Coronary artery (tissue), 2 donors: ENCODE measurements around the gene SERPINB12.

Experiments
- DNase-seq: peaks from one replicate; pipeline ENCODE4 v3.0.0-alpha.2; 2017; ENCODE audit warnings: low spot score
- H3K27ac ChIP-seq, 2 donors: fragments of 200-600 bp; sonication (generic); one replicate each; pipeline ENCODE4 v1.5.1; 2016 to 2019
- H3K4me3 ChIP-seq: fragments of 200-600 bp; sonication (generic); 2 replicates; pipeline ENCODE4 v1.5.1; 2016; ENCODE audit warnings: mild to moderate bottlenecking, moderate library complexity
- CTCF ChIP-seq: fragments of 200-600 bp; sonication (generic); IDR thresholded peaks from one replicate; pipeline ENCODE4 v1.5.1; 2019; ENCODE audit warnings: antibody characterized with exemption

The SERPINB12 gene

GRCh38 chr18:63592471-63592870 lies 50.3 kb downstream of the SERPINB12 start:
- no peak for DNase-seq
- TF ChIP-seq CTCF, result no peak
- Histone ChIP-seq H3K4me3 (no peak overlapping the region), H3K27ac (no peak overlapping the region)

- H3K4me3 ChIP-seq, result no peak overlapping the region
- no peak for DNase-seq
- no peak overlapping the region for H3K27ac ChIP-seq
- no peak for TF ChIP-seq CTCF
Measured at GRCh38 chr18:63596964-63597363, 54.8 kb downstream of the SERPINB12 start.

- Histone ChIP-seq H3K27ac (no peak overlapping the region), H3K4me3 (no peak overlapping the region)
- no peak for TF ChIP-seq CTCF
- no peak for DNase-seq
Measured at GRCh38 chr18:63603355-63603754, 61.2 kb downstream of the SERPINB12 start.

- no peak overlapping the region for H3K4me3 ChIP-seq
- no peak for DNase-seq
- no peak overlapping the region for H3K27ac ChIP-seq
- TF ChIP-seq CTCF, result no peak
Measured at GRCh38 chr18:63603772-63604171, 61.6 kb downstream of the SERPINB12 start.

GRCh38 chr18:63604791-63605567 lies 62.8 kb downstream of the SERPINB12 start:
- DNase-seq, result no peak
- TF ChIP-seq CTCF, result no peak
- no peak overlapping the region for H3K4me3 ChIP-seq
- H3K27ac ChIP-seq, result no peak overlapping the region

- H3K27ac ChIP-seq, result no peak overlapping the region
- TF ChIP-seq CTCF, result no peak
- DNase-seq, result no peak
- H3K4me3 ChIP-seq, result no peak overlapping the region
Measured at GRCh38 chr18:63606526-63606925, 64.4 kb downstream of the SERPINB12 start.

- H3K4me3 ChIP-seq, result no peak overlapping the region
- no peak for DNase-seq
- no peak for TF ChIP-seq CTCF
- no peak overlapping the region for H3K27ac ChIP-seq
Measured at GRCh38 chr18:63613420-63613819, 71.3 kb downstream of the SERPINB12 start.
